Keratinocyte (primary cell): ENCODE results near the gene TCEANC. TPM values are rescaled to one million over a fixed set of nuclear protein-coding genes. Genes with fewer than 3 reads are reported as not detected.

Source experiments
- DNase-seq: peaks from one replicate; pipeline ENCODE4 v3.0.0-alpha.2; 2011; ENCODE audit warnings: low read depth, missing footprints, low spot score
- FAIRE-seq: peaks from 2 replicates; lab custom pipeline; 2011; peaks lifted over from hg19 to GRCh38; lab: Jason Lieb, UNC
- H2AFZ ChIP-seq: 2 replicates; pipeline ENCODE4 v1.6.0; 2012; ENCODE audit warnings: low read length, control low read depth, inconsistent platforms; ENCODE audit not compliant: control insufficient read depth
- H3K27ac ChIP-seq: 2 replicates; pipeline ENCODE4 v1.5.1; 2011; ENCODE audit warnings: low read length; ENCODE audit not compliant: control insufficient read depth, insufficient read depth
- H3K27me3 ChIP-seq: 3 replicates; pipeline ENCODE4 v1.6.0; 2011; ENCODE audit warnings: low read length; ENCODE audit not compliant: control insufficient read depth, insufficient read depth; ENCODE audit errors: extremely low read depth
- H3K36me3 ChIP-seq, 2 experiments: 2 replicates in 1 of 2; 3 replicates in 1 of 2; pipeline ENCODE4 v1.5.1; 2011; ENCODE audit warnings: low read length in 2 of 2, mild to moderate bottlenecking in 1 of 2; ENCODE audit not compliant: control insufficient read depth in 2 of 2, insufficient read depth in 2 of 2; ENCODE audit errors: extremely low read depth in 1 of 2
- H3K4me1 ChIP-seq: 3 replicates; pipeline ENCODE4 v1.5.1; 2011; ENCODE audit warnings: low read length; ENCODE audit not compliant: control insufficient read depth, insufficient read depth; ENCODE audit errors: extremely low read depth
- H3K4me2 ChIP-seq: 3 replicates; pipeline ENCODE4 v1.6.0; 2011; ENCODE audit warnings: low read depth, low read length; ENCODE audit not compliant: control insufficient read depth, insufficient read depth; ENCODE audit errors: extremely low read depth
- H3K4me3 ChIP-seq, 3 experiments: fragments of 200-600 bp in 1 of 3; sonication (generic) in 1 of 3; 2 replicates in 2 of 3; 3 replicates in 1 of 3; pipeline ENCODE4 v1.5.1; 2011 to 2016; ENCODE audit warnings: low read length in 3 of 3, mild to moderate bottlenecking in 3 of 3, control low read depth in 2 of 3, inconsistent platforms in 1 of 3, low read depth in 1 of 3, mixed read lengths in 1 of 3, mixed run types in 1 of 3, moderate library complexity in 1 of 3; ENCODE audit not compliant: control insufficient read depth in 2 of 3, insufficient read depth in 2 of 3; ENCODE audit errors: extremely low read depth in 1 of 3
- H3K79me2 ChIP-seq: 2 replicates; pipeline ENCODE4 v1.6.0; 2012; ENCODE audit warnings: low read length; ENCODE audit not compliant: control insufficient read depth, insufficient read depth
- H3K9ac ChIP-seq: 3 replicates; pipeline ENCODE4 v1.6.0; 2011; ENCODE audit warnings: low read length; ENCODE audit not compliant: control insufficient read depth, insufficient read depth; ENCODE audit errors: extremely low read depth
- H3K9me1 ChIP-seq: 3 replicates; pipeline ENCODE4 v1.6.0; 2011; ENCODE audit warnings: low read length; ENCODE audit not compliant: control insufficient read depth, insufficient read depth; ENCODE audit errors: extremely low read depth
- H3K9me3 ChIP-seq: 2 replicates; pipeline ENCODE4 v1.5.1; 2012; ENCODE audit warnings: low read depth, low read length; ENCODE audit not compliant: control insufficient read depth
- H4K20me1 ChIP-seq: 3 replicates; pipeline ENCODE4 v1.6.0; 2011; ENCODE audit warnings: low read length; ENCODE audit not compliant: control insufficient read depth, insufficient read depth; ENCODE audit errors: extremely low read depth
- EZH2 ChIP-seq: IDR thresholded peaks from one replicate; pipeline ENCODE4 v1.6.1; 2012; ENCODE audit warnings: inconsistent platforms, mild to moderate bottlenecking, low read length, moderate library complexity
- dilution Hi-C: fragments of 300-500 bp; cut with MboI; formaldehyde crosslinking; loops from one replicate; pipeline ENCODE4 v1.7.0; 2020; ENCODE audit warnings: low sequenced_read_pairs; ENCODE audit not compliant: extremely low pct_ligation_motif_present
- polyA plus RNA-seq, 5 experiments: library from polyadenylated mRNA; depleted of rRNA in 3 of 5; stranded (reverse) in 3 of 5; stranded (forward) in 1 of 5; unstranded in 1 of 5; fragments of >200 nt; gene quantifications; 1 replicate in 1 of 5; 2 replicates in 3 of 5; 3 replicates in 1 of 5; pipeline versions ENCODE4 v1.2.1 to v1.2.3, GENCODE V29; 2011 to 2012; ENCODE audit warnings: missing spikeins in 2 of 5, low read depth in 1 of 5, low replicate concordance in 1 of 5
- TF ChIP-seq, protein P1 (sequence below), 3 experiments: IDR thresholded peaks in 1 of 3; conservative IDR thresholded peaks in 1 of 3; optimal IDR thresholded peaks in 1 of 3; 2 replicates in 2 of 3; 3 replicates in 1 of 3; pipeline versions ENCODE3 to v1.5.1; 2011; ENCODE audit warnings: low read length in 3 of 3, mild to moderate bottlenecking in 3 of 3, moderate library complexity in 2 of 3, control low read depth in 1 of 3, inconsistent platforms in 1 of 3; ENCODE audit not compliant: insufficient read depth in 2 of 3; ENCODE audit errors: extremely low read depth in 1 of 3

Gene TCEANC
- polyA plus RNA-seq, 1 donor (not counting 4 experiments of a cell fraction or from before 2014, with no cell fraction given), result 1.8 TPM

DNA sequence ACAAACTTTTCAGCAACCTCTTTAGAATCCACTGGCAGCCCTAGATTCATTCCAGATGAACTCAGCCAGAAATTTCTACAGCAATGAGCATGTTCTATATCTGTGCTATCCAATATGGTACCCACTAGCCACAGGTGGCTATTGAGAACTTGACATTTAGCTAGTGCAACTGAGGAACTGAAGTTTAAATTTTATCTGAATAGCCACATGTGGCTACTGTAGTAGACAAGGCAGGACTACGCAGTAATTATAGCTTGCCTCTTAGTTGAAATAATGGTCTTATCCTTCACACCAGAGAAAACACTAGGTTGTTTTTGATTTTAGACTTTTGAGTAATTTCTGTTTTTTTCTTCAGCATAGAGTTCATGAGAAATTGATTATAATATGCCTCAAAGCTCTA is 2.6 kb upstream of the TCEANC start:
- H3K9me1 ChIP-seq, result no peaks in the 10 kb centered on the region
- no peak overlapping the region for H3K4me2 ChIP-seq
- no peak overlapping the region for H3K27ac ChIP-seq
- H3K27me3 ChIP-seq, result peaks cover 4% of the 10 kb centered on the region
- H3K79me2 ChIP-seq, result no peaks in the 10 kb centered on the region
- no peak overlapping the region for H2AFZ ChIP-seq
- no peak overlapping the region for H3K4me3 ChIP-seq
- TF ChIP-seq, protein P1, sequence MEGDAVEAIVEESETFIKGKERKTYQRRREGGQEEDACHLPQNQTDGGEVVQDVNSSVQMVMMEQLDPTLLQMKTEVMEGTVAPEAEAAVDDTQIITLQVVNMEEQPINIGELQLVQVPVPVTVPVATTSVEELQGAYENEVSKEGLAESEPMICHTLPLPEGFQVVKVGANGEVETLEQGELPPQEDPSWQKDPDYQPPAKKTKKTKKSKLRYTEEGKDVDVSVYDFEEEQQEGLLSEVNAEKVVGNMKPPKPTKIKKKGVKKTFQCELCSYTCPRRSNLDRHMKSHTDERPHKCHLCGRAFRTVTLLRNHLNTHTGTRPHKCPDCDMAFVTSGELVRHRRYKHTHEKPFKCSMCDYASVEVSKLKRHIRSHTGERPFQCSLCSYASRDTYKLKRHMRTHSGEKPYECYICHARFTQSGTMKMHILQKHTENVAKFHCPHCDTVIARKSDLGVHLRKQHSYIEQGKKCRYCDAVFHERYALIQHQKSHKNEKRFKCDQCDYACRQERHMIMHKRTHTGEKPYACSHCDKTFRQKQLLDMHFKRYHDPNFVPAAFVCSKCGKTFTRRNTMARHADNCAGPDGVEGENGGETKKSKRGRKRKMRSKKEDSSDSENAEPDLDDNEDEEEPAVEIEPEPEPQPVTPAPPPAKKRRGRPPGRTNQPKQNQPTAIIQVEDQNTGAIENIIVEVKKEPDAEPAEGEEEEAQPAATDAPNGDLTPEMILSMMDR (optimal IDR thresholded peaks at IDR 0.05 in 1 of 3, IDR thresholded peaks at IDR 0.05 in 1 of 3, conservative IDR thresholded peaks at IDR 0.05 in 1 of 3; ENCODE audit: extremely low read depth in 1 of 3, insufficient read depth in 2 of 3, low read length in 3 of 3), result no peak
- TF ChIP-seq EZH2, result no peak
- no peaks in the 10 kb centered on the region for H3K36me3 ChIP-seq
- no peaks in the 10 kb centered on the region for H4K20me1 ChIP-seq
- peaks cover 12% of the 10 kb centered on the region for H3K4me1 ChIP-seq
- FAIRE-seq (no peak), DNase-seq (no peak)
- dilution Hi-C loops, result no loop called here
- H3K9ac ChIP-seq, result no peak overlapping the region
- H3K9me3 ChIP-seq, result no peaks in the 10 kb centered on the region

DNA sequence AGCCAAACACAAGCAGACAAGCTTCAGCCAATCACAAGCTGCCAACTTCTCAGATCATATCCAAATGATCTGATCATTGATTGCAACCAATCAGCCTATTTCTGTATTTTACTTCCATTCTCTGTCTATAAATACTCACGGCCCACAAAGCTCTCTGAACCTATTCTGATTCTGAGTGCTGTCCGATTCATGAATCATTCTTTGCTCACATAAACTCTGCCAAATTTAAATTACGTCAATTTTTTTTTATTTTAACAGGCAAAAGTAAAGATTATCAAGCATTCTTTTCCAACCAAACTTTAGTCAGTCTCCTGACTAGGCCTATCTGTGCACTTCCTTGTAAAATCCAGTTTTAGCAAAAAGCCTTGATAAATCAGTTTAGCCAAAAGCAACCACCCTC is 1.8 kb upstream of the TCEANC start:
- Histone ChIP-seq H3K79me2 (no peaks in the 10 kb centered on the region), H3K27ac (no peak overlapping the region), H3K4me3 (no peak overlapping the region), H4K20me1 (no peaks in the 10 kb centered on the region), H3K4me1 (peaks cover 12% of the 10 kb centered on the region), H3K9ac (no peak overlapping the region), H3K36me3 (no peaks in the 10 kb centered on the region), H3K9me3 (no peaks in the 10 kb centered on the region), H3K27me3 (peaks cover 4% of the 10 kb centered on the region), H3K4me2 (no peak overlapping the region), H2AFZ (no peak overlapping the region), H3K9me1 (no peaks in the 10 kb centered on the region)
- dilution Hi-C loops, result no loop called here
- no peak for TF ChIP-seq EZH2
- TF ChIP-seq, protein P1 (optimal IDR thresholded peaks at IDR 0.05 in 1 of 3, IDR thresholded peaks at IDR 0.05 in 1 of 3, conservative IDR thresholded peaks at IDR 0.05 in 1 of 3; ENCODE audit: extremely low read depth in 1 of 3, insufficient read depth in 2 of 3, low read length in 3 of 3), result no peak
- DNase-seq, result no peak
- FAIRE-seq, result no peak
